HPDE6-E6E7 (cell line): ENCODE results near the gene PLCH1.

Experiments
- DNase-seq: peaks from one replicate; pipeline ENCODE4 v3.0.0; 2011; ENCODE audit warnings: missing footprints; ENCODE audit errors: extremely low spot score

The PLCH1 gene

GRCh38 chr3:155339052-155339451 lies 405.8 kb downstream of the PLCH1 start:
- DNase-seq = no peak

GRCh38 chr3:155335724-155336354 lies 409.0 kb downstream of the PLCH1 start:
- no peak for DNase-seq

GRCh38 chr3:155334914-155335723 lies 409.8 kb downstream of the PLCH1 start:
- no peak for DNase-seq

- no peak for DNase-seq
Observed at GRCh38 chr3:155334215-155334913, 410.5 kb downstream of the PLCH1 start.

- no peak for DNase-seq
Observed at GRCh38 chr3:155332716-155333115, 412.2 kb downstream of the PLCH1 start.

- no peak for DNase-seq
Observed at GRCh38 chr3:155331078-155331477, 413.8 kb downstream of the PLCH1 start.

GRCh38 chr3:155330370-155330769 lies 414.5 kb downstream of the PLCH1 start:
- no peak for DNase-seq

DNA sequence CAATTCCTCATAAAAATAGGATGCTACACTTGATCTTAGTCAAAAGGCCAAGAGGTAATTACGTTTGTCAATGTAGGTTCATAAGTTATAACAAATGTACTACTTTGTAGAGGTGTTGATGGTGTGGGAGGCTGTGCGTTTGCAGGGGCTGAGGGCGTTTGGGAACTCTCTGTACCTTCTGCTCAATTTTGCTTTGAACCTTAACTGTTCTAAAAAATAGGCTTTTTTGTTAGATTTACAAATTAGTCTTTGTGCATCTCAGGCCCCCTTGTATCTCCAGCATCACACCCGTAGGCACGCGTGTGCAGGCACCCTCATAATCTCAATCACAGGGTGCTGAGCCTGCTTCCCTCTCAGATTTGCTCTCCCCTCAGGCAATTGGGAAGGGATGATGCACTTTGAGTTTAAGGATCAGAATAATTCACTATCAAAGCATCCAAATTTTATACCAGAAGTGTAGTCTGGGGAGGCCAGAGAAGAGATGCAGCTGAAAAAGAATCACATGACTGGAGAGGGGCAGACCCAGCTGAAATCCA lies 415.3 kb downstream of the PLCH1 start:
- DNase-seq = no peak

DNA sequence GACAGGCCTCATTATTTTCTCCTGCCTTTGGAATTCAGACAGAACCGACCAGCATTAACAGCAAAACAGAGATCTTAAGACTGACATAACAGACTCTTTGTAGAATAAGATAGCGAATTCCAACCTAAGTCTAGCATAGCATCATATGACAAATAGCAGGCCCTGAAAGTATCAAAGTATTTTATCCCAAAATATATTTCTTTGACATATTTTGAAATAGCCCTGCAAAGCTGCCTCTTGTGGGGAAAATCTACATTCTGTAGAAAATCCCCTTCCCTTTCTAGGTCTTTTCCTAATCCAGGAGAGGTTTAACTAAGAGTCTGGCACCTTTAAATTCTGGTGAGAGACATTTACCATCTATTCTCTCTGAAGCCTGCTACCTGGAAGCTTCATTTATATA lies 417.0 kb downstream of the PLCH1 start:
- no peak for DNase-seq

DNA sequence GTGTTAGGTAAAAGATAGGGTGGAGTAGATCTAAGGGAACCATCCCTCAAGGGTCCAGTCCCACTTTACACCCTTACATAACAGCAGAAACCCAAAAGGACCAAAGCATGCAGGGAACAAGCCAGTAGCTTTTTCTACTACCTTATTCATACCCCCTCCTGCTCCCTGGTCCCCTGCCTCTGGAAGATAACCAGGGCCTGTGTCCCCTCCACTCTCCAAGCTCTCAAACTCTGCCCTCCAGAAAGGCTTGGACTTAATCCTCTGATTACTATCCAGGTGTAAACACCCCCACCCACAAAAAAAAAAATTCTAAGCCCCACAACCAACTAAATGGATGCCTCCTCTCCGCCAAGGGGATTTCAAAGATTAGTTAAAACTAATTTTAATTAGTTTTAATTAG lies 417.4 kb downstream of the PLCH1 start:
- DNase-seq = no peak

DNA sequence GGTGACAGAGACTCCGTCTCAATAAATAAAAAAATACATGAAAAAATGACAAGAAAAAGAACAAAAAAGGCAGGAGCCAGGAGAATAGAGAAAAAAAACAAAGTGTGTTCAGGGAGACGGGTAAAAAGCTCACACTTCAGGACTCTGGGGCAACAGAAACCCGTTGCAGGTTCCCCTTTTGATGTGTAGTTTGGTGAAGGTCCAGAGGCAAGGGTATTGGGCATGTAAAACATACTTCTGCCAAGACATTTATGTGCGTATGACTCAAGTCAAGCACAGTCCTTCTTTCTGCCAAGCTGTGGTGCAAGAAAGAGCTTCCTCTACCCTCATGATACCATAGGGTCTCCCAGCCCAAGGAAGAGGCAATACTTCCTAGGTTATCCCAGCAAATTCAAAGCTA lies 418.0 kb downstream of the PLCH1 start:
- DNase-seq = no peak

DNA sequence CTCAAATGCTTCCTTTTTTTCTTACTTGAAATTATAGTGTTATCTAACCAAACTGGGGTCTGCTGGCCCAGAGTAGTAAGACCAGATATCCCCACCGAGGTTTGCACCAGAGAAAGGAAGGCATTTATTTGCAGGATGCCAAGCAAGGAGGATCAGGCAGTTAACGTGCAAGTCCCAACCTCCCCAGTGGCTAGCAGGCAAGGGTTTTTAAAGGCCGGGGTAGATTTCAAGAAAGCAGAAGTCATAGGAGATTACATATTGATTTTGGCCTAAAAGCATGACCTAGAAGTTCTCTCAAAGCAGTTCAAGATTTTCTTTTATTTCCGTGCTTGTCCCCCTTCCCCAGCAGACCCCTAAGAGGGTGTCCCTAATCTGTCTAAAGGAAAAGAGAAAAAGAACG lies 418.6 kb downstream of the PLCH1 start:
- DNase-seq = no peak
